Neural progenitor cell (in vitro differentiated cells): ENCODE measurements around the gene STX19.

Experiments
- CTCF ChIP-seq: fragments of 200-600 bp; sonication (generic); IDR thresholded peaks from 2 replicates; pipeline ENCODE4 v1.5.1; 2017; ENCODE audit warnings: antibody characterized with exemption, mild to moderate bottlenecking
- EZH2 ChIP-seq: fragments of 200-600 bp; sonication (generic); IDR thresholded peaks from 2 replicates; pipeline ENCODE4 v1.6.1; 2017; ENCODE audit warnings: antibody characterized with exemption, mild to moderate bottlenecking, moderate library complexity

GRCh38 chr3:93992207-93992606 lies 36.2 kb downstream of the STX19 start:
- TF ChIP-seq CTCF (no peak), EZH2 (no peak)
